Left kidney (tissue), 2 donors: ENCODE data around the gene PLPP7. TPM values are rescaled to one million over a fixed set of nuclear protein-coding genes. Genes with fewer than 3 reads are reported as not detected.

Experiments
- DNase-seq: peaks from one replicate; pipeline ENCODE4 v3.0.0-alpha.2; 2013
- polyA plus RNA-seq: library from polyadenylated mRNA; unstranded; fragments of 120-200 nt; gene quantifications from one replicate; pipeline ENCODE4 v1.2.1, GENCODE V29; 2013; ENCODE audit not compliant: insufficient read length

Gene PLPP7
- polyA plus RNA-seq, 1 donor: 1.9 TPM

DNA sequence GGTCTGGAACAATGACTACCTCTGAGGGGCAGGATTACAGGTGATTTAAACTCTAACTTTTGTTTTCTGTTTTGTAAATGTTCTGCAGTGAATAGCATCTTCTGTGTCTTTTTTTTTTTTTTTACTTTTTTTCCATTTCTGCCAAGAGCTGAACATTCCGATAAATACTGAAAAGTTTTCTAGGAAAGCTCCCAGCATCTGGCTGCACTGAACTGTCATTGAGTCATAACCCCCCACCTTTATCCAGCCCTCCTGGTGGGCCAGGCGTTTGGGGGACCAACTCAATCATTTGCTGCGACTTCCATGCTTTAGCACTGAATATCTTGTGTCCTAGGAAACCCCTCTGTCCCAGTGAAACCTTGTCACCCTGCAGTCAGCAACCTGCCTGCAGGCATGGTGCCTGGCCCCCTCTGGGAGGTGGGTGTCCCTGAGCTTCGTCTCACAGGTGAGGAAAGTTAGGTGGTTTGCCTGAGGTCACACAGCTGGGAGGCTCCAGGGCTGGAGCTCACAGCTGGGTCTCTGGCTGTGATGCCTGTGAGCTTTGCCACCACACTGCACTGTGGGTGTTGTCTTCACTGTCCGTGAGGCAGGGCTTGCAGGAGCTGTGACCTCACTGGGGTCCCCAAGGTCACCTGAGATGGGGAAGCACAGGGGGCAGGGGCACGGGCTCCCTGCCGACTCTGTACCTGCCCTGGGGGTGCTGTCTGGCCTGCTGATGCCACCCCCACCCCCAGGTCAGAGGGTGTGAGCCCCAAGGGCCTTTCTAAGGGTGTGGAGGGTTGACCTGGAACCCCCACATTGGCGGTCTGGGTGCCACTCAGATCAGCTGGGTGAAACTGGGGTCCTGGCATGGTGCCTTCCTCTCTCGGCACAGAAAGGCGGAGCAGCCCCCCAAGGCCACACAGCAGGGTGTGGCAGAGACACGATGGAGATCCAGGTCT lies 14.1 kb downstream of the PLPP7 start:
- DNase-seq: no peak

DNA sequence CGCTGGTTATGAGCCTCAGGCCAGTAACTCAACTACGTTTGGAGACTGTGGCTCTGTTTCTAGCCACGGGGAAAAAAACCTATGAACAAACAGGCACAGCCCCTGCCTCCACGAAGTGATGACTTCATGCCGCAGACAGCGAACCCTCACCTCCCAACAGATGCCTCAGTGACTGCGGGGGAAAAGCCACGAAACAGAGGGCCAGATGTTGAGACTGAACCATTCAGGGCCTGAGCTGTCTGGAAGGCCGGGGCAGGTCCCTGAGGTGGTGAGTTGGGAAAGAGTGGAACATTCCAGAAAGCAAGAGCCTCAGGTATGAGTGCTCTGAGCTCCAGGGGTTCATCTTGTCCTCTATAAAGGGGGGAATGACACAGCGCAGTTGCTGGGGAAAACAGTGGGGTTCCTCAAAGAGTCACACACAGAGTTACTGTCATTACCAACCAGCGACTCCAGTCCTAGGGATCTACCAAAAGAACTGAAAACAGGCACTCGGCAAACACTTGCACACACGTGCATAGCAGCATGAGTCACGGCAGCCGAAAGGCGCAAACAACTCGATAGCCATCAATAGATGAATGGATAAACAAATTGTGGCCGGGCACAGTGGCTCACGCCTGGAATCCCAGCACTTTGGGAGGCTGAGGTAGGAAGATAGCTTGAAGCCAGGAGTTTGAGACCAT lies 15.3 kb downstream of the PLPP7 start:
- no peak for DNase-seq

GRCh38 chr9:131306397-131307004 lies 17.0 kb downstream of the PLPP7 start:
- DNase-seq: no peak

DNA sequence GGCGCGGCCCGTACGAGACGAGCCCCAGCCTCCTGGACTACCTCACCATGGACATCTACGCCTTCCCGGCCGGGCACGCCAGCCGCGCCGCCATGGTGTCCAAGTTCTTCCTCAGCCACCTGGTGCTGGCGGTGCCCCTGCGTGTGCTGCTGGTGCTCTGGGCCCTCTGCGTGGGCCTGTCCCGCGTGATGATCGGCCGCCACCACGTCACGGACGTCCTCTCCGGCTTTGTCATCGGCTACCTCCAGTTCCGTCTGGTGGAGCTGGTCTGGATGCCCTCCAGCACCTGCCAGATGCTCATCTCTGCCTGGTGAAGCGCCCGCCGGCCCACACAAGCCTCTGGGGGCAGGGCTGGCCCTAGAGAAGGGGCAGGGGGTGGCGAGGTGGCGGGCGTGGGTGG lies 18.5 kb downstream of the PLPP7 start:
- no peak for DNase-seq

- no peak for DNase-seq
These were observed 18.9 kb downstream of the PLPP7 start for GRCh38 chr9:131308452-131308851.

GRCh38 chr9:131308906-131309529 lies 19.5 kb downstream of the PLPP7 start:
- DNase-seq: no peak

- no peak for DNase-seq
These were observed 20.2 kb downstream of the PLPP7 start for GRCh38 chr9:131309530-131310276.

GRCh38 chr9:131310833-131311554 lies 21.5 kb downstream of the PLPP7 start:
- DNase-seq: no peak

- no peak for DNase-seq
These were observed 22.7 kb downstream of the PLPP7 start for GRCh38 chr9:131312246-131312645.

GRCh38 chr9:131312822-131313770 lies 23.6 kb downstream of the PLPP7 start:
- no peak for DNase-seq

DNA sequence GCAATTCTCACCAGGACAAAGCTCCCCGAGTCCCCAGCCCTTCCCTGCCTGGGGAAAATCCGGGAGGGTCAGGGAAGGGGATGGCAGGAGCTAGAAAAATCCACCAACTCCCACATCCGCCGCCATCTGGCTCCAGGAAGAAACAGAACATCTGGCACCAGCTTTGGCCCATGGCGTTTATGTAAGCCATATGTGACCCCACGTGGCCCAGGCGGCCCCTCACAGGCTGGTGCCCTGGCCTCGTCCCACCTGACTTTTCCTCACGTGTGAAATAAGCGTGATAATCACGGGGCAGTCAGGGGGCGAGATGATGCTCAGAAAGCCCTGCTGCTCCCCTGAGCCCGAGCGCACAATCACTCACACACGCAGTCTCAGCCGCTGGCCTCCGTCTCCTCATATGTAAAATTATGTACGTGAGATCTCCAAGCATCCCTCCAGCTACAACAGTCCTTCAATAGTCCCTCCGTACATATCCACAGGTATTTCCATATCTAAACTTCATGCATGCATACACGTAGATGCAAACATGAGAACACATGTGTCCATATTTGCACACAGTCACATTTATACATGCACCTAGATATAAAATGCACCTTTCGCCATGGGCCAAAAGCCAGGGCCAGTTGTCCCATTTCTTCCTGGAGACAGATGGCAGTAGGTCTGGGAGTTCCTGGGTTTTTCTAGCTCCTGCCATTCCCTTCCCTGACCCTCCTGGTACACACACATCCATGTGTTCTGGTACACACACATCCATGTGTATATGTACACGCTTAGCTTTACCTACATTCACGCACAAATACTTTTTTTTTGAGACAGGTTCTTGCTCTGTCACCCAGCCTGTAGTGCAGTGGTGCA lies 28.9 kb downstream of the PLPP7 start:
- DNase-seq: no peak

DNA sequence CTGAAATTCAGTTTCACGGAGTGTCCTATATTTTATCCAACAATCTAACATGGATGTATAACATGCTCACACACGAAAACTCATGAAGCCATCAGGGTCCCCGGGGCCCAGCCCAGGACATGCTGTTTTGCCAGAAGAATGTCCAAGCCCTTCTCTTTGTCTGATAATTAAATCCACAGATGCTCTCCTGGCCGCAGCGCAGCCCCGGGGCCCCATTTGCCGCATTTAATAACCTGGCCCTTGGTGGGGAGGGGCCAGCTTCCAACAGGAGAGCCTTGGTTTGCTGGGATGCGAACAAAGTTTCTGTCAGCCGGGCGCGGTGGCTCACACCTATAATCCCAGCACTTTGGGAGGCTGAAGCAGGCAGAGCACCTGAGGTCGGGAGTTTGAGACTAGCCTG lies 30.0 kb downstream of the PLPP7 start:
- no peak for DNase-seq

DNA sequence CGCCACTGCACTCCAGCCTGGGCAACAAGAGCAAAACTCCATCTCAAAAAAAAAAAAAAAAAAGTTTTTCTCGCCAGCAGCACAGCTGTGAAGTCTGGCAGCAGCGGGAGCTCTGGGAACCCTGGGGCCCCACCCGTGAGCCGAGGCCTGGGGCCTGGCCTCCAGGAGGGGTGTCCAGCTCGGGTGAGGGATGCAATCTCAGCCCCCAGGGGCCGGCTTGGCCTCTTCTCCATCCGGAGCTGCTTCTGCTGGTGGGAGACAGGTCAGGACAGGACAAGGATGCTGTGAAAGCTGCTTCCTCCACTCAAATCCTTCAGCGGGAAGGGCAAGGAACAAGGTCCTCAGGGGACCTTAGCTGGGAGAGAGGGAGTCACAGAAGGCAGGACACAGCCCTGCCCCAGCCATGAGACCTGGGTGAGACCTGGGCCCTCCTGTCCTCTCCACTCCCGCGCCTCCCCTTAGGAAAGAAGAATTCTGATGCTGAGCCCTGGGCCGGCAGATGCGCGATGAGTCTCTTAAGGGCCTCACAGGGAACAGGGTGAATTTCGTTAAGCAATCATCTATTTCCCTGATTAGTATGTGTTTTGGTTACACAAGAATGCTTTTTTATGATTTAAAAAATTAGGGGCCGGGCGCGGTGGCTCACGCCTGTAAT lies 30.6 kb downstream of the PLPP7 start:
- no peak for DNase-seq

GRCh38 chr9:131323629-131324028 lies 34.1 kb downstream of the PLPP7 start:
- no peak for DNase-seq

DNA sequence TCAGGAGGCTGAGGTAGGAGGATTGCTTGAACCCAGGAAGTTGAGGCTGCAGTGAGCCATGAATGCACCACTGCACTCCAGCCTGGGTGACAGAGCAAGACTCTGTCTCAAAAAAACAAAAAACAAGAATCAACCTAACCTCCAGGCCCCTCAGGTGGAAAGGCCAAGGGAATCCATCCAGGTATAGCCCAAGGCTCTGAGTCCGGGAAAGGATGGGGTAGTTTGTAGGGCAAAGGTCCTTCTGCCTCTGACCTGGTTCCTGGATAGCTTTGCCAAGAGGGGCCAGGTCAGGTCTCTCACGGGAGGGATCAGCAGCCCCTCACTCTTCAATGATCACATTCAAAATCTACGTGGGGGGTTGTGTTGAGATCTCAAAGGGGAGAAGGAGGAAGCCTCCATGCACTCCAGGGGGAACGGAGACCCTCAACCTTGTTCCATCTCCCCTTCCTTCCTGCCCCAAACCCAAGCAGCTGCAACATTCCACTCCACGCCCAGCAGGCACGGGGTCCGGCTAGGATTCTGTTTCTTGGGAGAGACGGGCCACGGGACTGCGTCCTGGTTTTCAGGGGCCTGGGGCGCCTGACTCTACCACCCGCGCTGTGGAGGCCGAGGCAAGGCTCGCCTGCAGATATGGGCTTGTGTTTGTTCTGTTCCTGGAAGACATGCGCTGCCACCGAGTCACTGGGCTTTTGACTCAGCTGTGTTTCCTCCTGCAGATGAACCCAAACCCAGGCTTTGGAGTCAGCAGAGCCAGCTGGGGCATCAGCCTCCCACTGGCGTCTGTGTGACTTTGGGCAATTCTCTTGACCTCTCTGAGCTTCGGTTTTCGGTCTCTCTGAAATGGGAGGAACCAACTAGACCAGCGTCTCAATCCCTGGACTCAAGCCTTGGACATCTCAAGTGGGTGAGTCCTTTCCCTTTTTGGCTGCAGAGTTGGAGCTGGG lies 35.5 kb downstream of the PLPP7 start:
- no peak for DNase-seq

DNA sequence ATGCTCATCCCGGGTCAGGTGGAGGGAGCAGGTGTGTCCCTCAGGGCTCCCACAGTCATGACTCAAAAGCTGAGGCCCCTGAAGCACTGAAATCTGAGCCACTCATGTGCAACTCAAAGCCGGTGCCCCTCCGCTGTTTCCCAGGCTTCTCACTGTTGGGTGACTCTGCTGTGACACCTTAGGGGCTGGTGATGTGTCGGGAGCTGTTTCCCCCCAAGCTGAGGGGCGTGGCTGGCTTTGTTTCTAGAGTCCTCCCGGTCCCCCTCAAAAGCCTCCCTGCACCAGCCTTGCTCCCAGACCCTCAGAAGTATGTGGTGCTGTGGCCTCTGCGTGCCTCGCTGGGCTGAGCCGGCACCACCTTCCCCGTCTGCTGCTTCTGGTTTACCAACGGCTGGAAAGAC lies 39.7 kb downstream of the PLPP7 start:
- no peak for DNase-seq
